ENCODE measurements around the gene C6orf62.
"Not testable (repeated sequence)": the region's sequence is repeated elsewhere in the genome, so short reads cannot be mapped to it uniquely, and the experiment has no call there.

C6orf62 gene

DNA sequence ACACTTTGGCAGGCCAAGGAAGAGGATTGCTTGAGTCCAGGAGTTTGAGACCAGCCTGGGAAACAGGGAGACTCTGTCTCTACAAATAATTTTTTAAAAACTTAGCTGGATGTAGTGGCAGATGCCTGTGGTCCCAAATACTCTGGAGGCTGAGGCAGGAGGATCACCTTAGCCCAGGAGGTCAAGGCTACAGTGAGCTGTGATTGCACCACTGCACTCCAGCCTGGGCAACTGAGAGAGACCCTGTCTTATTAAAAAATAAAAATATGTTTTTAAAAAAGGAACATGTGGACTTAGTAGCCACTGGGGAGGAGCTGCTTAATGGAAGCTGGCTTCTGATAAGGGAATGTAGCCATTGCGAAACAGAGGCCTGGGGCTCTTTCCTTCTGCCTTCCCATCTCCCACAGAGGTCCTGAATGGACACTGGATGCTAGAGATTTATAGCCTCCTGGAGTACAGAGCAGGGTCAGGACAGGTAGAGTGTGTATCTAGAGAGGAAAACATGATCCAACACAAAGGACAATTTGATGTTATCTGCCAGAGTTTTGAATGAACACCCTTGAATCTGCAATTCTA, 34.1 kb upstream of the C6orf62 start:
- no peaks in the 10 kb centered on the region for H3K36me3 ChIP-seq (replicated peaks; ENCODE audit: low read depth, low read length)

DNA sequence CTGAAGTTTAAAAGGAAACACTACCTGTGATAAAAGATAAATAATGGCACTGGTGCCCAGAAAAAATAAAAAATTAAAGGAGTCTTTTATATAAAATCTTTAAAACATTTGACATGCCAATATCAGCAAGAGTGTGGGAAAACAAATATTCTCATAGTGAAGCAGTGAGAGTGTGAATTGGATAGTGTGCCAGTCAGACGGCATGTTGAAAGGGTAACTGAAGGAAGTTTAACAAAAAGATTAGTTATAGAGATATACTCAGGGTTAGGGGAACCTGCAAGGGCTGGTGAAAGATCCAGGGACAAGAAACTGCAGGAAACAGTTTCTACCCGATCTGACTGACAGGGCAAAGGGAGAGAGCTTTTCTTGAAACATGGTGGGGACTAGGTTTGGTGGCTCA, 33.5 kb upstream of the C6orf62 start:
- no peaks in the 10 kb centered on the region for H4K20me1 ChIP-seq (ENCODE audit: insufficient read depth, low read length)
- 0 out of 2 replicates have a peak, but pooled peaks cover 3% of the 10 kb centered on the region for H3K9me3 ChIP-seq (ENCODE audit: insufficient read depth, low read length)
- H3K4me1 ChIP-seq (ENCODE audit: low read length) = peaks cover 7% of the 10 kb centered on the region
- no peaks in the 10 kb centered on the region for H3K36me3 ChIP-seq (replicated peaks; ENCODE audit: low read depth, low read length)
- no peaks in the 10 kb centered on the region for H3K27me3 ChIP-seq (ENCODE audit: low read depth, low read length)
- no peak overlapping the region for H3K9ac ChIP-seq (ENCODE audit: low read length)
- no peak overlapping the region for H3K4me2 ChIP-seq (ENCODE audit: low read length)
- no peaks in the 10 kb centered on the region for H3K79me2 ChIP-seq (ENCODE audit: low read length)
- H3K4me3 ChIP-seq (ENCODE audit: low read length) = no peak overlapping the region
- no peak overlapping the region for H2AFZ ChIP-seq (ENCODE audit: low read depth, low read length)
- H3K27ac ChIP-seq (ENCODE audit: low read length) = no peak overlapping the region
- TF ChIP-seq, protein P1, sequence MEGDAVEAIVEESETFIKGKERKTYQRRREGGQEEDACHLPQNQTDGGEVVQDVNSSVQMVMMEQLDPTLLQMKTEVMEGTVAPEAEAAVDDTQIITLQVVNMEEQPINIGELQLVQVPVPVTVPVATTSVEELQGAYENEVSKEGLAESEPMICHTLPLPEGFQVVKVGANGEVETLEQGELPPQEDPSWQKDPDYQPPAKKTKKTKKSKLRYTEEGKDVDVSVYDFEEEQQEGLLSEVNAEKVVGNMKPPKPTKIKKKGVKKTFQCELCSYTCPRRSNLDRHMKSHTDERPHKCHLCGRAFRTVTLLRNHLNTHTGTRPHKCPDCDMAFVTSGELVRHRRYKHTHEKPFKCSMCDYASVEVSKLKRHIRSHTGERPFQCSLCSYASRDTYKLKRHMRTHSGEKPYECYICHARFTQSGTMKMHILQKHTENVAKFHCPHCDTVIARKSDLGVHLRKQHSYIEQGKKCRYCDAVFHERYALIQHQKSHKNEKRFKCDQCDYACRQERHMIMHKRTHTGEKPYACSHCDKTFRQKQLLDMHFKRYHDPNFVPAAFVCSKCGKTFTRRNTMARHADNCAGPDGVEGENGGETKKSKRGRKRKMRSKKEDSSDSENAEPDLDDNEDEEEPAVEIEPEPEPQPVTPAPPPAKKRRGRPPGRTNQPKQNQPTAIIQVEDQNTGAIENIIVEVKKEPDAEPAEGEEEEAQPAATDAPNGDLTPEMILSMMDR (IDR thresholded peaks at IDR 0.05; ENCODE audit: low read depth, low read length) = no peak

More for the DNA sequence above, 34.1 kb upstream of the C6orf62 start:
- H4K20me1 ChIP-seq (ENCODE audit: insufficient read depth, low read length) = no peaks in the 10 kb centered on the region
- H3K79me2 ChIP-seq (ENCODE audit: low read length) = no peaks in the 10 kb centered on the region
- peaks cover 7% of the 10 kb centered on the region for H3K4me1 ChIP-seq (ENCODE audit: low read length)
- 0 out of 2 replicates have a peak, but pooled peaks cover 3% of the 10 kb centered on the region for H3K9me3 ChIP-seq (ENCODE audit: insufficient read depth, low read length)
- no peak overlapping the region for H2AFZ ChIP-seq (ENCODE audit: low read depth, low read length)
- TF ChIP-seq, protein P1 (IDR thresholded peaks at IDR 0.05; ENCODE audit: low read depth, low read length) = no peak
- TF ChIP-seq EZH2phosphoT487 (IDR thresholded peaks at IDR 0.05; ENCODE audit: low read depth) = no peak
- H3K27me3 ChIP-seq (ENCODE audit: low read depth, low read length) = no peaks in the 10 kb centered on the region
- no peak overlapping the region for H3K27ac ChIP-seq (ENCODE audit: low read length)
- H3K4me3 ChIP-seq (ENCODE audit: low read length) = no peak overlapping the region
- no peak overlapping the region for H3K9ac ChIP-seq (ENCODE audit: low read length)
- no peak overlapping the region for H3K4me2 ChIP-seq (ENCODE audit: low read length)

DNA sequence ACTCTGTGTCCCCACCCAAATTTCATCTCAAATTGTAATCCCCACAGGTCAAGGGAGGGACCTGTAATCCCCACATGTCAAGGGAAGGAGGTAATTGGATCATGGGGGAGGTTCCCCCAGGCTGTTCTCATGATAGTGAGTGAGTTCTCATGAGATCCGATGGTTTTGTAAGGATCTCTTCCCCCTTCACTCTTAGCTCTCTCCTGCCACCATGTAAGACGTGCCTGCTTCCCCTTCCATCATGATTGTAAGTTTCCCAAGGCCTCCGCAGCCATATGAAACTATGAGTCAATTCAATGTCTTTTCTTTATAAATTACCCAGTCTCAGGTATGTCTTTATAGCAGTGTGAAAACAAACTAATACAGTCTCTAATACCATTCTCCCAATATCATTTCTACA, 31.9 kb upstream of the C6orf62 start:
- H3K9ac ChIP-seq (ENCODE audit: low read length); H3K4me3 ChIP-seq (ENCODE audit: low read length); H3K27ac ChIP-seq (ENCODE audit: low read length); H3K9me3 ChIP-seq (ENCODE audit: insufficient read depth, low read length); H3K36me3 ChIP-seq (replicated peaks; ENCODE audit: low read depth, low read length); H4K20me1 ChIP-seq (ENCODE audit: insufficient read depth, low read length); H3K79me2 ChIP-seq (ENCODE audit: low read length); H3K27me3 ChIP-seq (ENCODE audit: low read depth, low read length); H3K4me2 ChIP-seq (ENCODE audit: low read length); H2AFZ ChIP-seq (ENCODE audit: low read depth, low read length); H3K4me1 ChIP-seq (ENCODE audit: low read length): not testable (repeated sequence)

DNA sequence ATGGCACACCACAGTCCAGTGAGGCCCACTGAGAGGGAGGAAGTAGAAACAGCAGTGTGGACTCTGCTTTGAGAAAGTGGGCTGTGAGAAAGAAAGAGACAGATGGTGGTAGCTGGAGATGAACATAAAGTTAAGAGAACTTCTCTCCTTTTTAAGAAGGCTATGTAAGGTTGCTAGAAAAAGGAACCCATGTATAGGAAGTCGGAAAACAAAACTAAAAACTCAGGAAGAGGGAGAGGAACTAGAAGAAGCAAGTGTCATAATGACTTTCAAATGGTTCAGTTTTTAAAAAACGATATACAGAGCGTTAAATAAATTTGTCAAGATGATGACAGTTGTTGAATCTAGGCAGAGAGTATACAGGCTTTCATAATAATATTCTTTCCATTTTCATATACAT, 30.3 kb upstream of the C6orf62 start:
- Histone ChIP-seq H3K27ac (ENCODE audit: low read length) (no peak overlapping the region), H4K20me1 (ENCODE audit: insufficient read depth, low read length) (no peaks in the 10 kb centered on the region), H3K4me3 (ENCODE audit: low read length) (no peak overlapping the region)

More for the DNA sequence above, 30.3 kb upstream of the C6orf62 start:
- Histone ChIP-seq H3K9ac (ENCODE audit: low read length) (no peak overlapping the region), H3K79me2 (ENCODE audit: low read length) (no peaks in the 10 kb centered on the region), H3K4me2 (ENCODE audit: low read length) (peak overlapping the region; percentile 7; the same call in 1 of the 2 replicates), H3K4me1 (ENCODE audit: low read length) (peaks cover 16% of the 10 kb centered on the region), H3K9me3 (ENCODE audit: insufficient read depth, low read length) (0 out of 2 replicates have a peak, but pooled peaks cover 3% of the 10 kb centered on the region), H3K27me3 (ENCODE audit: low read depth, low read length) (no peaks in the 10 kb centered on the region), H3K36me3 (replicated peaks; ENCODE audit: low read depth, low read length) (no peaks in the 10 kb centered on the region), H2AFZ (ENCODE audit: low read depth, low read length) (no peak overlapping the region)
- TF ChIP-seq, protein P1 (IDR thresholded peaks at IDR 0.05; ENCODE audit: low read depth, low read length) = no peak
- TF ChIP-seq EZH2phosphoT487 (IDR thresholded peaks at IDR 0.05; ENCODE audit: low read depth) = no peak
